Naive B cell (primary cell): ENCODE data around the gene KRTAP10-1. TPM values are rescaled to one million over a fixed set of nuclear protein-coding genes. Genes with fewer than 3 reads are reported as not detected.
"Not testable (repeated sequence)": the region's sequence is repeated elsewhere in the genome, so short reads cannot be mapped to it uniquely, and the experiment has no call there.

Source experiments
- ATAC-seq, 2 donors: fragments of 150-1000 bp; cut with Tn5 transposase; 2 replicates each; pipeline ENCODE4 v1.10.0; 2021; ENCODE audit warnings: low read depth in 2 of 2, mild to moderate bottlenecking in 2 of 2, moderate library complexity in 2 of 2
- DNase-seq: peaks from one replicate; pipeline ENCODE4 v3.0.0; 2022
- H3K27ac Mint-ChIP-seq, 6 donors: one replicate each; pipeline ENCODE4 v1.8.0; 2020 to 2022; ENCODE audit warnings: mild to moderate bottlenecking in 6 of 6, mixed read lengths in 6 of 6, moderate library complexity in 5 of 6, inconsistent platforms in 2 of 6
- H3K27me3 Mint-ChIP-seq, 3 donors: one replicate each; pipeline ENCODE4 v1.8.0; 2021 to 2022; ENCODE audit warnings: mixed read lengths in 3 of 3, mild to moderate bottlenecking in 1 of 3
- H3K36me3 Mint-ChIP-seq, 2 donors: one replicate each; pipeline ENCODE4 v1.8.0; 2020 to 2022; ENCODE audit warnings: mixed read lengths in 2 of 2, inconsistent platforms in 1 of 2, mild to moderate bottlenecking in 1 of 2
- H3K4me1 Mint-ChIP-seq, 3 donors: one replicate each; pipeline ENCODE4 v1.8.0; 2020 to 2022; ENCODE audit warnings: mixed read lengths in 3 of 3, inconsistent platforms in 1 of 3, mild to moderate bottlenecking in 1 of 3, moderate library complexity in 1 of 3
- H3K4me3 Mint-ChIP-seq, 8 donors: one replicate each; pipeline ENCODE4 v1.8.0; 2020 to 2022; ENCODE audit warnings: mild to moderate bottlenecking in 8 of 8, mixed read lengths in 8 of 8, moderate library complexity in 8 of 8, inconsistent platforms in 2 of 8
- H3K9me3 Mint-ChIP-seq, 7 donors: one replicate each; pipeline ENCODE4 v1.8.0; 2020 to 2022; ENCODE audit warnings: mixed read lengths in 7 of 7, mild to moderate bottlenecking in 5 of 7, inconsistent platforms in 2 of 7, moderate library complexity in 1 of 7
- polyA plus RNA-seq, 6 donors: library from polyadenylated mRNA; unstranded; fragments of 300-500 nt; fragmentation: Illumina TruSeq; gene quantifications; one replicate each; pipeline ENCODE4 v1.2.3, GENCODE V29; 2021; ENCODE audit warnings: low read depth in 6 of 6

The KRTAP10-1 gene
- polyA plus RNA-seq, 6 donors from 2014 or later = not detected

DNA sequence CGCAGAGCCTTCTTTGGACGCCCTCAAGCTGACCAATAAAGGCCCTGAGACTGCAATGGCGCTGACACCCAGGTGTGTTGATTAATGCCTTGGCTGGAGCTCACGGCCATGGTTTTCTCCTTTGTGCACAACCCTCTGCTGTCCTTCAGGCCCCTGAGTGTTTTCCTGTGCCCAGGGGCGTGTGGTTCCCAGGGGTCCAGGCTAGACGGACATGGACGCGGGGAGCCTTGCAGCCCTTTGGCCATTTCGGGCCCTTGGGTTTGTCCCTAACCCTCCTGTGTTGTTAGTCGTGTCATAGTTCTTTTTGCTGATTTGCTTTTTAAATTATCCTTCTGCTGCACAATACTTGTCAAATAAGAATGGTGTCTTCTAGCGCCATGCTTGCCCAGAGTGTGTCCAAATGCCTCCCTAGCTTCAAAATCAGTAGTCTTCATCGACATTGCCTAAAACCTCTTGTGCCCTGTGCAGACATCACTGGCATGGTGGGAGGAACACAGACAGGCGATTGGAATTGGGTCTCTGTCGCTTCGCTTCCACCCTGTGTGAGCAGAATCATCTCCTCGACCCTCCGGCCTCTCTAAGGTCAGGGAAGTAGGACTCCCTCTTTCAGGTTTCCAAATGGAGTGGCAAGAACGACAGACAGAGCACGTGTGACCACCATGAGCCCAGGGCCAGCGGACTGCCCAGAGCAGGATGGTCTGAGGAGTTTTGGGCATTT is 35.5 kb upstream of the KRTAP10-1 start:
- Mint-ChIP-seq H3K27ac (peak overlapping the region in 2 of 6 donors; percentile 5 to 44), H3K27me3 (peaks cover 21 to 73% (median 50%) of the 10 kb centered on the region in 3 donors)

DNA sequence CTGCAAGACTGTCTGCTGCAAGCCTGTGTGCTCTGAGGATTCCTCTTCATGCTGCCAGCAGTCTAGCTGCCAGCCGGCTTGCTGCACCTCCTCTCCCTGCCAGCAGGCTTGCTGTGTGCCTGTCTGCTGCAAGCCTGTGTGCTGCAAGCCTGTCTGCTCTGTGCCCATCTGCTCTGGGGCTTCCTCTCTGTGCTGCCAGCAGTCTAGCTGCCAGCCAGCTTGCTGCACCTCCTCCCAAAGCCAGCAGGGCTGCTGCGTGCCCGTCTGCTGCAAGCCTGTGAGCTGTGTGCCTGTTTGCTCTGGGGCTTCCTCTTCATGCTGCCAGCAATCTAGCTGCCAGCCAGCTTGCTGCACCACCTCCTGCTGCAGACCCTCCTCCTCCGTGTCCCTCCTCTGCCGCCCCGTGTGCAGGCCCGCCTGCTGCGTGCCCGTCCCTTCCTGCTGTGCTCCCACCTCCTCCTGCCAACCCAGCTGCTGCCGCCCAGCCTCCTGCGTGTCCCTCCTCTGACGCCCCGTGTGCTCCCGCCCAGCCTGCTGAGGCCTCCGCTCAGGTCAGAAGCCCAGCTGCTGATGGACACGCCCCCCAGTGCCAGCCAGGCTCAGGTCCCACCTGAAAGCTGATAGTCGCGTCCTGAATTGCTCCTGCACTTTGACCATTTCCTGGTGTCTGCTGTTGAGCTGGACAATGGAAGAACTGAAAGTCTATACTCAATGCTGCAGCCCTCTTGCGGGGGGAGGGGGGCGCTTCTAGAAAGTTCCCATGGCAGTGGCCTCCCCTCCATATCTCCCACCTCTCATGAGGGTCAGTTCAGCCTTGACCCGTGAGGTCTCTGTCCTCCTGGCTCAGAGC is 34.7 kb upstream of the KRTAP10-1 start:
- ATAC-seq (no peak), DNase-seq (no peak)
- H3K27me3 Mint-ChIP-seq = peaks cover 21 to 70% (median 50%) of the 10 kb centered on the region in 3 donors
- H3K4me1 Mint-ChIP-seq = peaks cover 0 to 8% (median 3%) of the 10 kb centered on the region in 3 donors
- H3K36me3 Mint-ChIP-seq = peaks cover 11 to 34% of the 10 kb centered on the region in 2 donors
- peaks cover 9 to 32% (median 22%) of the 10 kb centered on the region in 7 donors for H3K9me3 Mint-ChIP-seq
- peak overlapping the region in 2 of 6 donors; percentile 44 to 83 for H3K27ac Mint-ChIP-seq
- no peak overlapping the region for H3K4me3 Mint-ChIP-seq

More for the DNA sequence above, 35.5 kb upstream of the KRTAP10-1 start:
- peaks cover 11 to 42% of the 10 kb centered on the region in 2 donors for H3K36me3 Mint-ChIP-seq
- no peak for DNase-seq
- ATAC-seq = no peak
- no peak overlapping the region for H3K4me3 Mint-ChIP-seq
- peaks cover 15 to 39% (median 28%) of the 10 kb centered on the region in 7 donors for H3K9me3 Mint-ChIP-seq
- peaks cover 0 to 8% (median 3%) of the 10 kb centered on the region in 3 donors for H3K4me1 Mint-ChIP-seq

DNA sequence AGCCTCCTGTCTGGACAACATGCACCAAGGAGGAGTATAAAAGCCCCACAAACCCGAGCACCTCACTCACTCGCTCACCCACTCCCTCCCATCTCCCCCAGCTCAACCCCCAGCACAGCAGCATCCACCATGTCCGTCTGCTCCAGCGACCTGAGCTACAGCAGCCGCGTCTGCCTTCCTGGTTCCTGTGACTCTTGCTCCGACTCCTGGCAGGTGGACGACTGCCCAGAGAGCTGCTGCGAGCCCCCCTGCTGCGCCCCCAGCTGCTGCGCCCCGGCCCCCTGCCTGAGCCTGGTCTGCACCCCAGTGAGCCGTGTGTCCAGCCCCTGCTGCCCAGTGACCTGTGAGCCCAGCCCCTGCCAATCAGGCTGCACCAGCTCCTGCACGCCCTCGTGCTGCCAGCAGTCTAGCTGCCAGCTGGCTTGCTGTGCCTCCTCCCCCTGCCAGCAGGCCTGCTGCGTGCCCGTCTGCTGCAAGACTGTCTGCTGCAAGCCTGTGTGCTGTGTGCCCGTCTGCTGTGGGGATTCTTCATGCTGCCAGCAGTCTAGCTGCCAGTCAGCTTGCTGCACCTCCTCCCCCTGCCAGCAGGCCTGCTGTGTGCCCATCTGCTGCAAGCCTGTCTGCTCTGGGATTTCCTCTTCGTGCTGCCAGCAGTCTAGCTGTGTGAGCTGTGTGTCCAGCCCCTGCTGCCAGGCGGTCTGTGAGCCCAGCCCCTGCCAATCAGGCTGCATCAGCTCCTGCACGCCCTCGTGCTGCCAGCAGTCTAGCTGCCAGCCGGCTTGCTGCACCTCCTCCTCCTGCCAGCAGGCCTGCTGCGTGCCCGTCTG is 33.8 kb upstream of the KRTAP10-1 start, which contains the start of gene KRTAP10-4:
KRTAP10-4 (plus strand) TSS at position 100 of the 827 bp plus-strand sequence; CDS start at position 130, 30 bp downstream.
- H3K27me3 Mint-ChIP-seq = peaks cover 21 to 63% (median 49%) of the 10 kb centered on the region in 3 donors
- H3K4me1 Mint-ChIP-seq, ATAC-seq, H3K27ac Mint-ChIP-seq, DNase-seq, H3K4me3 Mint-ChIP-seq: not testable (repeated sequence)
- H3K36me3 Mint-ChIP-seq = peaks cover 11 to 32% of the 10 kb centered on the region in 2 donors
- H3K9me3 Mint-ChIP-seq = peaks cover 9 to 30% (median 21%) of the 10 kb centered on the region in 7 donors

DNA sequence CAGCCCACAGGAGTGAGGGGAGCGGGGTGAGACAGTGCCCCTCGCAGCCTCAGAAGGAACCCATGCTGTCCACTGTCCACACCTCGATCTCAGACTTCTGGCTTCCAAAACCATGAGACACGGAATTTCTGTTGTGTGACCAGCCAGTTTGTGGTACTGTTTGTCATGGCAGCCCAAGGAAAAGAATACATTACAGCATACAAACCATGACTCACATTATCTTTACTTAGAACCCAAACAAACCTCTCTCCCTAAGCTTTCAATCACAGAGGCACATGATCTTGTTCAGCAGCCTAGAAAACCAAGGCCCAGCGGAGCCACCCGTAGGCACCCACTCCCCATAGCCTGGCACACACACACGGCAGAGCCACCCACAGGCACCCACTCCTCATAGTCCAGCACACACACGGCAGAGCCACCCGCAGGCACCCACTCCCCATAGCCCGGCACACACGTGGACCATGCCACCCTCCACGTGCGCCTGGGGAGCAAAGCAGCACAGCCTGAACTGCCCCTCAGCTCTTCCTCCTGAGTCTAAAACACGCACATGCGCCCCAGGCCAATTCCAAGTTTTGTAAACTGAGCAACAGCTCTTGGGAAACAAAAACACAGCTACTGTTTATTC is 33.1 kb upstream of the KRTAP10-1 start:
- Mint-ChIP-seq H3K9me3 (peaks cover 9 to 25% (median 18%) of the 10 kb centered on the region in 7 donors), H3K4me1 (peaks cover 0 to 8% (median 3%) of the 10 kb centered on the region in 3 donors), H3K36me3 (peaks cover 8 to 29% of the 10 kb centered on the region in 2 donors), H3K4me3 (no peak overlapping the region), H3K27me3 (peaks cover 21 to 58% (median 49%) of the 10 kb centered on the region in 3 donors), H3K27ac (no peak overlapping the region)
- DNase-seq (no peak), ATAC-seq (no peak)

DNA sequence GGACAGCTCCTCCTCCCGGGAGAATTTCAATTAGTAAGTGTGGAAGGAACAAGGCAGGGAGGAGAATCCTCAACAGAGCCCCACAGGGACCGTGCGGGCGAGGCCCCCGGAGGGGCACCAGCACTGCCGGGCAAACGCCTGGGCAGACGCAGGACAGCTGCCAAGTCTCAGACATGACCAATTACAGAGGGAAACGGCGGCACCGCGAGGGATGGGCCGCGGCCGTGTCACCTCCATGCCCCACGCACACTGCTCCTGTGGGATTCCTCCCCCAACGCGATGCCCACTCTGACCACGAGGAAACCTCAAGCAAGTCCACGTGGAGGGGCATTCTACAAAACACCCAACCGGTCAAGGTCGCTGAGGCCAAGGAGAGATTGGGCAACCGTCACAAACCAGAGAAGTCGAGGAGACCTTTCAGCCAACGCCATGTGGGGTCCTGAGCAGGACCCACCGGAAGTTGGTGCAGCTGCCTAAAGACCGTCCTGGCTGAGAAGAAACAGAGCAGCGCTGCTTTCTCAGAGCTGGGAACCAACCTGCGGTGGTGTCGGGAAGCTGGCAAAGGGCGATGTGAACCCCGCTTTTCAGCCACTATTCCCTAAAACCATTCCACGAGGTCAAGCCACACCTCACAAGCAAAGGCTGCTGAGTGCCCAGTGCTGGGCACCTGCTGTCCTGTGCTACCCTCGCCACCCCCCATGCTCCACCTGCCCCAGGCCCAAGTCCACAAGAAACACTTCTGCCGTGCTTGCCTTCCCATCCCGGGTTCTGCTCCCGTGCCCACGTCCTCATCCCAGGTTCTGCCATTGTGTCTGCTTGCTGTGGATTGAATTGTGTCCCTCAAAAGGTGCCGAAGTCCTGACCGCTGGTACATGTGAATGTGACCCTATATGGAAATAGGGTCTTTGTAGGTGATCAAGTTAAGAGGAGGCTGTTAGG is 32.1 kb upstream of the KRTAP10-1 start:
- Mint-ChIP-seq H3K4me1 (peaks cover 2 to 8% (median 3%) of the 10 kb centered on the region in 3 donors), H3K27ac (peak overlapping the region in 1 of 6 donors; percentile 10), H3K27me3 (peaks cover 21 to 57% (median 49%) of the 10 kb centered on the region in 3 donors), H3K9me3 (peaks cover 4 to 16% (median 11%) of the 10 kb centered on the region in 7 donors), H3K4me3 (no peak overlapping the region), H3K36me3 (peaks cover 5 to 20% of the 10 kb centered on the region in 2 donors)
- DNase-seq (no peak), ATAC-seq (no peak)

DNA sequence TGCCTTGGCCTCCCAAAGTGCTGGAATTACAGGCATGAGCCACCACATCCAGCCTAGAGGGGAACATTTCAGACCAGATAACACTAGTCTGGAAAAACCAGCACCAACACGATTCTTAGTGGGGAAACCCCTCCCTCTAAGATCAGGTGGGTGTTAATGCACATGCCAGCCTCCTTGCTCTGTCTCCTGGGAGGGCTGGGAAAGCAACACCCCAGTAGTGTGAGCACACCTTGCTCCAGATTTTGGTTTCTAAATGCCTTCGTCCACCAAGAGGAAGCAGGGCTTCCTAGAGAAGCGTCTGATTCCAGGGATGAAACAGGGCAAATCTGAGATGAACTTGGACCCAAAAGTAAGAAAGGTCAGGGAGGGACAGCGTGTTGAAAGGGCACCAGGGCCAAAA is 31.3 kb upstream of the KRTAP10-1 start:
- Mint-ChIP-seq H3K4me3 (no peak overlapping the region), H3K9me3 (peaks cover 2 to 12% (median 6%) of the 10 kb centered on the region in 7 donors), H3K36me3 (peaks cover 5 to 13% of the 10 kb centered on the region in 2 donors), H3K27me3 (peaks cover 21 to 57% (median 49%) of the 10 kb centered on the region in 3 donors), H3K4me1 (peaks cover 3 to 15% (median 10%) of the 10 kb centered on the region in 3 donors), H3K27ac (peak overlapping the region in 1 of 6 donors; percentile 10)
- DNase-seq (no peak), ATAC-seq (no peak)

DNA sequence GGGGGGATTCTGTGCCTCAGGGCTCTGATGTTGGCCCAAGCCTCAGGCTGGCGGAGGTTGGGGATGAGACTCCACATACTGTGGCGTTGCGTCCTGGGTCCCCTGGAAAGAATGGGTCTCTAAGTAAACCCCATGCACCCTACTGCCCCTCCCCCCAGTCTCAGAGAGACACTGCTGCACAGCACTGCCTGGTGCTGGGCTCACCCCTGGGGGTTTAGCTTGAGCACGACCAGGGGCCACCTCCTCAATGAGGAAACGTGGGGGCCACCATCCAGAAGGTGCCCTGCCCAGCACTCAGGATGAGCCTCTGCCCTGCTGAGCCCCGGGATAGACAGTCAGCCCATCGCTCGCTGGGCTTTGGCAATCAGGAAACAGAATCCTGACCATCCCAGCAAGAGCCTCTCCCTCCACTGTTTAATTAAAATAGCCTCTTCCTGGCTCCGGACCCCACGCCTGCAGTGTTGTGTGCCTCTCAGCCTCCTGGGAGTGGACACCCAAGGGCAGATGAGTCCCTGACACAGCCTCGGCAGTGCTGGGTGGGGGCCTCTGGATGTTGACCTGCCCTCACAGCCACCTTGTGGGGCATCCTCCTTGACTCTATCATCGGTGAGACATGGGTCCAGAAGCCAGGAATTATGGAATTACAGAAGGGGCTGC is 30.0 kb upstream of the KRTAP10-1 start:
- Mint-ChIP-seq H3K36me3 (peaks cover 0 to 13% of the 10 kb centered on the region in 2 donors), H3K9me3 (peaks cover 0 to 4% (median 3%) of the 10 kb centered on the region in 7 donors), H3K4me3 (peak overlapping the region in 2 of 8 donors; percentile 33 to 48), H3K27me3 (peaks cover 13 to 46% (median 38%) of the 10 kb centered on the region in 3 donors), H3K27ac (peak overlapping the region in 3 of 6 donors; percentile 54 to 70 (median 62)), H3K4me1 (peaks cover 8 to 21% (median 20%) of the 10 kb centered on the region in 3 donors)
- ATAC-seq = no peak
- DNase-seq = no peak

DNA sequence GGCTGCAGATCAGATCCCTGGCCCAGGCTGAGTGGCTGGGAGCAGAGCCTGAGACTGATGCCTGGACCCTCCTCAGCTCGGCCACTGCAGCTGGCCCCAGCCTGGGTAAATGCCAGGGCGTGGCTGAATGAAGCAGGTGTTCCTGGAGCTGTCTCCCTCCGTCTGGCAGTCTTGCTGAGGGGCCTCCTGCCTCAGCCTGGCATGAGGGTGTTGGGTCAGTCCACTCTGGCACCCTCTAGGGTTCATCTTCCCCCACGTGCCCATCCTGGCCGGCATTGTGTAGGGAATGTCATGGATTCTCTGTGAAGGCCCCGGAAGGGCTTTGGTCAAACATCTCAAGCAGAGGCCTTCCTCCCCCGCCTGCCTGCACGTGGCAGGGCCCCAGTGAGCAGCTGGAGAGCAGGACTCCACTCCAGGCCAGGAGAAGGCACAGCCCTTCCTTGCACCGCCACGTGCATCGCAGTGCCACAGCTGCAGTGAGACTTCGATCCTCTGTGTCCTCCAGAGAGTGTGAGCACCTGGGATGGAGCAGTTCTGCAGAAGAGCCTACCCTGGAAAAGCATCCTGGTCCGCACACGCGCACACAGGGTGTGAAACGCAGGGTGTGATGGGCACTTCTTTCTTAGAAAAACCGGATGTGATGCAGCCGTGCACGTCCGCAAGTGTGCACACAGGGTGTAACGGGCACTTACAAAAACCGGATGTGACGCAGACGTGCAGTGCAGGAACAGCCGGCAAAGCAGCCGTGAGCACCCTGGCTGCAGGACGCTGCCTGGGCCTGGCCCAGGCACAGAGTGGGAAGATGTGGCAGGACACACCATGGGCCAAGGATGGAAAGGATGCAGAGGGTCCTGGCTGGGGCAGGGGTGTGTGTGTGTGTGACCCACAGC is 28.9 kb upstream of the KRTAP10-1 start:
- Mint-ChIP-seq H3K27me3 (peaks cover 13 to 35% (median 29%) of the 10 kb centered on the region in 3 donors), H3K9me3 (peaks cover 0 to 4% (median 3%) of the 10 kb centered on the region in 7 donors), H3K27ac (peak overlapping the region in 1 of 6 donors; percentile 79), H3K4me1 (peaks cover 12 to 23% (median 20%) of the 10 kb centered on the region in 3 donors), H3K4me3 (no peak overlapping the region), H3K36me3 (peaks cover 0 to 13% of the 10 kb centered on the region in 2 donors)
- no peak for DNase-seq
- no peak for ATAC-seq

DNA sequence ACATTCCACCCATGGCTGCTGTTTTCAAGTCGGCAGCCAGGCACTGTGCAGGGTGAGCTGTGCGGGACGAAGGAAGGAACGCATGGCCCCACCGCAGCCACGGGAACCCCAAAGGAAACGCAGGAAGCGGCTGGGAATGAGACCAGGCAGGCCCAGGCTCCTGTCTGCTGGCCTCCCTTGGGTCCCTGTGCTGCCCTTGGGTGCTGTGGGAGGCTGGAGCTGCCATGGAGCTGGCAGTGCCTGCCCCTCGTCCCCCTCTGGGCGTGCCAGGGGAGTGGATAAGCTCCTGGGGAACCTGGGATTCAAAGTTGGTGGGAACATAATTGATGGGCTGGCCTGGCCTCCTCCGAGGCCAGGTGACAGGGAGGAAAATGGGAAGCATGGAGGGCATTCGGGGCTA is 28.3 kb upstream of the KRTAP10-1 start:
- ATAC-seq (no peak), DNase-seq (no peak)
- H3K4me1 Mint-ChIP-seq = peaks cover 12 to 23% (median 20%) of the 10 kb centered on the region in 3 donors
- H3K9me3 Mint-ChIP-seq = peaks cover 2 to 5% (median 3%) of the 10 kb centered on the region in 7 donors
- no peak overlapping the region for H3K27ac Mint-ChIP-seq
- peaks cover 0 to 13% of the 10 kb centered on the region in 2 donors for H3K36me3 Mint-ChIP-seq
- no peak overlapping the region for H3K4me3 Mint-ChIP-seq
- peaks cover 13 to 29% (median 29%) of the 10 kb centered on the region in 3 donors for H3K27me3 Mint-ChIP-seq

DNA sequence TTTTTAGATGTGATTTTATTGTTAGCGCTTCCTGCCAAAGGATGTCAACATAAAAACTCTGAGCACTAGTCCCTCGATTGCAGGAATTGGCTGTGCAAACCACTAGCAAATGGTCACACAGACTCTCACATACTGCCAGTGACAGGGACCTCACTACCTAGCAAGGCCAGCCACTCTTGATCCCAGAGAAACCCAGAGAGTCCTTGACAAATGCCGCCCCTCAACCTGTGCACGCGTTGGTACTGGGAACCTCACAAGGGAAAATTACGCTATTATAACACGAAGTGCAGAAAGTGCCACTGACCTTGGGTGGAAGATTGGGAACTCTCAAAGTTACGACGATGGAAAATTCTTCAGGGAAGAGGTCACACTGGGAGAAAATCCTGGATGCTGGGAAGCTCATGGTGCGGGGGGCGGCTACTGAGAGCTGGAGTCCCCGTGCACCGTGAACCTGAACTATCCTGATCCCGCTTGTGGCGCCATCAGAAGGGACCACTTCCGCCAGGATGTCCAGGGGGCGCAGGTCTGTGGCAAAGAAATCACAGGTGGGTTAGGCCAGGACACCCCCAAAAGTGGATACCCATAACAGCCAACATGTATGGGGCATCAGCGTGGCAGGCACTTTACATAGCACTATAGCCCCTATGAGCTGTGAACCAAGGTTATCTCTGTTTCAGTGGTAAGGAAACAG is 27.6 kb upstream of the KRTAP10-1 start:
- Mint-ChIP-seq H3K4me3 (no peak overlapping the region), H3K27me3 (peaks cover 8 to 23% (median 23%) of the 10 kb centered on the region in 3 donors), H3K4me1 (peaks cover 12 to 23% (median 20%) of the 10 kb centered on the region in 3 donors), H3K36me3 (peaks cover 0 to 13% of the 10 kb centered on the region in 2 donors), H3K9me3 (peaks cover 3 to 10% (median 5%) of the 10 kb centered on the region in 7 donors), H3K27ac (peak overlapping the region in 3 of 6 donors; percentile 24 to 72 (median 65))
- DNase-seq (no peak), ATAC-seq (no peak)
